Iris pigment epithelial cell (primary cell): Measurements from ENCODE around the gene SMAD7.
A peak's percentile ranks its signal among the peaks of the same experiment; 100 is the strongest.

Experiments used
- DNase-seq: peaks from one replicate; pipeline ENCODE4 v3.0.0-alpha.2; 2011; ENCODE audit warnings: low read depth

SMAD7 gene

DNA sequence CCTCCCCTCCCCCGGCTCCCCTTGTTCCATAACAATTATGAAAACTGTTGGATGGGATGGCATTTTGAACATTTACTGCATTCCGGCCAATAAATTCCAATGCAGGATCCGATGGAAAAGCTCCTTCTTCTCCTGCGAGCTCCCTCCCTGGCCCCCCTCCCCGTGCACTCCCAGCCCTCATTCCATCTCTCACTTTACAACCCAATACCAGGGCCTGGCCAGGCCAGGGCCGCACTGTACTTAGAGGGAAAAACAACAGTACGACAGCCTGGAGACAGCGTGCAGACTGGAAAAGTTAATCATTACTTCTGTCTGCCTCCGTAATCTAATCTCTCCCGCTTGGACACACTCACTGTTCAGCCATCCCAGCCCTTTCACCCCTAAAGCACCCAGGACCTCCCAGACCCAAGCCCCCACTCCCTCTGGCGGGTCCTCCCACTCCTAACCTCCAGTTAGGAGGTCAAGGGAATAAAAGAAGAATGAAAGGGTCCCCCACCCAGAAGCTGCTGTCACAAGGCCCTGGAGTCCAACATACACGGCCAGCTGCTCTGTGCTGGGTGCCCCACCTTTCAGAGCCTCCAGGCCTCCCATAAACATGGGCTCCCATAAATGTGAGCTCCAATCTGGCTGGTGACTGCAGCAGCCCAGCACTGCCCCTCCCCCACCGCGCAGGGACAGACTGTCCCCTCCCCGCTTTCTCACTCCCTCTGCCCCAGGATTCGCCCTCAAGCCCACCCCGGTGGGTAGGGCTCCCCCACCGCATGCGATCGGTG, 20.6 kb downstream of the SMAD7 start:
- peak; percentile 78 for DNase-seq

DNA sequence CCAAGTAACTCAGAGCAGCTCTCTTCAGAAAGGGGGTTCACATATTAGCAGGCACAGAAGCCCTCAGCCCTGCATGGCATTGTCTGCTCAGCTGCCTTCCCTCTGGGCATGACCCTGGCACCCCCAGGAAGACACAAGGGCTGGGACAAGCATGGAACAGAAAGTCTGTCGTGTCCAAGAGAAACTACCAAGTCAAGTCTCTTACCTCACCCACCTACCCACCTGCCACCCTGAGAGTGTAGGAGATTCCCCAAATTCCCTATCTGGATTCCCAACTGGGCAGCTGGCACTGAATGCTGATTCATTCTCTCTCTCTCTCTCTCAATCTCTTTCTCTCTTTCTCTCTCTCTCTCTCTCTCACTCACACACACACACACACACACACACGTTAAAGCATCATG, 21.6 kb downstream of the SMAD7 start:
- no peak for DNase-seq

DNA sequence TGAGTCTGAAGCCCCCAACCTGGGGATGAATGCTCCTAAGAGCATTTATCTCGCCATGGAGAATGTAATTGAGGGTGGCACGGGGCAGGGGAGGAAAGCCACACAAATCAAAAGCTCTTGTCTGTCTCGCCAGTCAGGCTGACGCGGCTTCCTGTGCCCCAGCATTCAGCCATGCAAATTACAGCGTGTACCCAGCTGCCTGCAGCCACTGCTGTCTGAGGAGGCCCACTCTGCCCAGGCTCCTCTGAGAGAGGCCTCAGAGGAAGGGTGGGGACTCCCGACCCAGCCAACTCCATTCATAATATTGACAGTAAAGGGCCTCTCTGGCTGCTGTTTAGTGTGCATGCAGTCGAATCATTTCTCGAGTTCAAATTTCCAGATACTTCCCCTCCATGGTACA, 22.0 kb downstream of the SMAD7 start:
- DNase-seq: peak; percentile 65

DNA sequence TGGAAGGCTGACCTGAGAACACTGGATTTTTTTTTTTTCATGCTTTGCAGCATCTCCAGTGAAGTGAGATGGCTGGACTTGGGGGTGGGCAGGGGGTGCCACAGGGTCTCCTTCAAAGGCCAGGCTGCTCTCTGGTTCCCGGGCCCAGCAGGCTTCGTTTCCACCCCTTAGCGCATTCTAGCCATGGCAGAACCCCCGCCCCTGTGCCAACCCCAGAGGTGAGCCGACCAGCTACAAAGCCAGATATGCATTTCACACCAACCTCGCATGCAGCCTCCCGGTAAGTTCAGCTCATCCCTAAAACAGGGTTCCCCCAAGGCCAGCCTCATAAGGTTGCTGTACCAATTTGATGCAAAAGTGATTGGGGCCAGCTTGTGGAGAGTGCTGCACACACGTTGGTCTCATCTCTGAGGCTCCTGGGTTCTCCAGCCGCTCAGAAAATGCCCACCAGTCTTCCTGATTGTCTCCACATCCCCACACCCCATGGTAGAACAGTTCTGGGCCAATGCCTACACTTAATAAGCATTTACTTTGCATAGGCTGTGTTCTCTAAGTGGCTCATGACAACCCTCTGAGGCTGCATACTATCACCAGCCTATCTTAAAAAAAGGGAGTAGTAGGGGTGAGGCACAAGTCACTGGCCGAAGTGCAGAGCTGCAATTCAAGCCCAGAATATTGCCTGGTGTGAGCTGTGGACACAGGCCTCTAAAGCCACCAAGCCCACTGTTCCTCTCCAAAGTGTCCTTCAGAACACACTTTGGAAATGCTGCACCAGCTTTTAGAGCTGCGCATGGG, 23.3 kb downstream of the SMAD7 start:
- no peak for DNase-seq

DNA sequence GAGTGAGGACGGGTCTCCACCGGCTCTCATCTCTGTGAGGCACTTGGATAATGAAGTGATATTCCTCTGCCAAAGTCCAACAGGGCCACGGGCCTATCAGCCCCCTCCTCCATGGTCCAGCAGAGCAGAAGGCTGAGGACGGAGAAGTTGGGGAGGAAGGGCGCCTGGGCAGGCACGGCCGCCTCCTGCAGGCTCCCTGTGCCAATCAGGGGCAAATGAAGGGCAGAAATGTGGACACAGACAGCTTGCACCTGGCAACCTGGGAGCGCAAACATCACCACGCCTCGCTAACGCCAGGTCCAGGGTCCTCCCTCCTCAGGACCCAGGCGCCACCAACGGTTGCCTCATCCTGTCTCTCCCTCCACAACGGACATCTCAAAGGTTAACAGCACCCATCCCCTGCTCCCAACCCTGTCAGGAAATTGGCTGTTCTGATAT, 24.3 kb downstream of the SMAD7 start:
- DNase-seq: no peak

DNA sequence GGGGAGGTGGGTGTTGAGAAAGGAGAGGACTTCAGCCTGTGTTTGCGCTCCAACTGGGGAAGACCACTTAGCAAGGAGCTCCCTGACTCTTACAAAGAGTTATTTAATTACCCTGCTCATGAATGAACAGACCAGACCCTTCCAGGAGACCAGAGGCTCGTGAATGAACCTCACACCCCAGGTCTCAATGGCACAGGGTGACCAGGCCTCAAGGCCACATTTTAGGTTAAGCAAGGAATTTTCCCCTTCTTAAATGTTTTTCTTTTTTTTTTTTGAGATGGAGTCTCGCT, 25.3 kb downstream of the SMAD7 start:
- no peak for DNase-seq

DNA sequence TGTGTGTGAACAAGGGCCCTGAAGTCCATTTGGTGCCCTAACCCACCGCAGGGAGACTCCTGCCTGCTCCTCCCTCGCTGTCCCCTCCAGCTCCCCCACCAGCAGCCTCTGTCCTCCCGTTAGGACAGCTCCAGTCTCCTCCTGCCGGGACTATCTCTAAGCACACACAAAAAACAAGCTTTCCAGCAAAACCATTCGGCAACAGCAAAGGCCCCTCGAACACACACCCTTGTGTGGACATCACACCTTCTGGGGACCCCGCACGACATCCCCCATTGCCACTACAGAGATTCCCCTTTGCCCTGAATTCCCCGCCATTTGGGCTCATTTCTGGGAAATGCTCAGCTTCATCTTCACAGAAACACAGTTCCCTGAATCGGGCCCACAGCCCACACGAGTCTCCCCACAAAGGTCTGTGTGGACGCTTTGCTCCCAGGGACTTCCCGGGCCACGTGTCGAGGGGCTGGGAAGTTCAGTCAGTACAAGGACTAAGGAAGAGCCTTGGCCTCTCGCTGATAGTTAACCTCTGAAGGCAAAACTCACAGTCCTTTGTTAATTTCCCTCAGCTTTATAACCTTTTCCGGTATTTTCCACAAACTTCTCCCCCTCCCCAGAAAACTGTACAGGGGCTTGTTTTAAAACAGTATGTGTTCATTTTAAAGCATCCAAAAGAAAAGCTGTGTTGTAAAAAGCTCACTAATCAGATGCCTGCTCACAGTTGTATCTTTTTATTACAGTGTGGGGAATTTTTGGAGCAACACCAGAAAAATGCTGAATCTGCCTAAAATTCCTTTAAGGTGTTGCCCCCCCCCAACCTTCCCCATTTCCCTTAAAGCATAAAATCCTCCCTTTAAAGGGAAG, 25.9 kb downstream of the SMAD7 start:
- no peak for DNase-seq

DNA sequence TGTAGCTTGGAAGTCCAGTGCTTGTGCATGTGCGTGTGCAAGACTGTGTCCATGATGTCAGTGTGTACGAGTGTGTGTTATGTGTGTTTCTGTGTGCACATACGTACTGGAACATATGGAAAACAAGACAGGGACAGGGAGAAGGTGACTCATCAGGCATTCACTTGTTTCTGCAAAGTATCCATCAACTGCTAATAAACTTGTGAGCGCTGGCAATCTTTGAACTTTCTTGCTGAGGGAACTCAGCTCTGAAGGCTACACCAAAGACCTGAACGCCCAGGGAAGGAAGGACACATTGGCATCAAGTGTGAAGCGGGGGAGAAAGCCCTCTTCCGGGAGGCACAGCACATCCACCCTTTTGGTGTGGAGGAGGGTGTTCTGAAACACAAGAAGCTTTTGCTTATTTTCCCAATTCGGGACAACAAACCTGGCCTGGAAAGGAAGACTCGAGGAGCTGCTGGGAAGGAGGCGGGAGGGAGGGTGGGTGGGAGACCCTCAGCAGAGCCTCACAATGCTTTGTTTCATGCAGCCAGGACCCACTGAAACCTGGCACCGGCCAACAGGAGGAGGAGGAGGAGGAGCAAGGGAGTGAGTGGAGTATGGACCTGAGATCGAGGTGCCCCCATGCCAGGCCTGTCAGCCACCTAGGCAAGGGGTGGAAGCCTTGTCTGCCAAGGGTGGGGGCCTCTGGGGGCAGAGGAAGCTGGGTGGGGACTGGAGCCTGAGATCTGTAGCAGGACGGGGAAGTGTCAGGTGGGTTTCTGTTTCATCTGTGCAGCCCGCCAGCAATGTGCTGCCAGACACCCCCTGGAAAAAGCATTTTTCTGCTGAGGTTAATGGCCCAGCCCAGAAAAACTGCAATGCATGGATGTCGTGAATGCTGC, 26.8 kb downstream of the SMAD7 start:
- peak; percentile 72 for DNase-seq

DNA sequence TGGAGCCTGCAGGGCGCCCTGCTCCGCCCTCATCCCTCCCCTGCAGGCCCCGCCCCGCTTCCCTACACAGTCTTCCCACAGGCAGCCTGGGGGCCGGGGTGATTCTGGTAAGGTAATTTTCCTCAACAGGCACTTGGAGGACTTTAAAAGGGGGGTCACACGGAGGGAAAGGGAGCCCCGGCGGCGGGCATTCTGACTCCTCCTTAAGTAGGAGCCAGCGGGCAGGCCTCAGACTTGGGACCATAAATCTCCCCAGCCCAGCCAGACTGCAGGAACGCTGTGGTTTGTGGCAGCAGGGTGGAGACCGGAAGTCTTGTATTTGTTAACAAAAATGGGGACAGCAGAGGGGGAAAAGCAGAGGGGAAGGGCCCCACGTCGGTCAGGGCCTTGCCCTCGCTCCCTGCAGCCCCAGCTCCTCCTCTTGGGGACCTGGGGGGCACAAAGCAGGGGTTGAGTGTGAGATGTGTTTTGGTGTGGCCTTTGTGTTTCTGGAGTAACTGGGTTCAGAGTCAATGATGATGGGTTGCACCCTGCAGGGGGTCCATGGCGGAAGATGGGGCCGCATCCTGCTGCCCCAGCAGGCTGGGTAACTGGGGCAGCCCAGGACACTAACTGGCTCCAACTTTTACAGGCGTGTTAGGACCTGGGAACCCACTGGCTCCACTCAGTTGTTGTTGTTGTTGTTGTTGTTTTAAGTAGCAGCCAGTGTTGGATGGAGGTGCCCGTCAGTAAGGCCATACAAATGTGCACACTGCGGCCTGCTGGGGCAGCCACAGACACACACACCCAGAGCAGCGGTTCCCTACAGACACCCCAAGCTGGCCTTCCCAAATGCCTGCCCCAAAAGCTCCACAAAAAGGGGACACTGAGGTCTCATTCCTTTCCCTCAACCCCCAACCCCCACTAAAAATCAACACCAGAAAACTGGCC, 27.7 kb downstream of the SMAD7 start:
- DNase-seq: peak; percentile 87

DNA sequence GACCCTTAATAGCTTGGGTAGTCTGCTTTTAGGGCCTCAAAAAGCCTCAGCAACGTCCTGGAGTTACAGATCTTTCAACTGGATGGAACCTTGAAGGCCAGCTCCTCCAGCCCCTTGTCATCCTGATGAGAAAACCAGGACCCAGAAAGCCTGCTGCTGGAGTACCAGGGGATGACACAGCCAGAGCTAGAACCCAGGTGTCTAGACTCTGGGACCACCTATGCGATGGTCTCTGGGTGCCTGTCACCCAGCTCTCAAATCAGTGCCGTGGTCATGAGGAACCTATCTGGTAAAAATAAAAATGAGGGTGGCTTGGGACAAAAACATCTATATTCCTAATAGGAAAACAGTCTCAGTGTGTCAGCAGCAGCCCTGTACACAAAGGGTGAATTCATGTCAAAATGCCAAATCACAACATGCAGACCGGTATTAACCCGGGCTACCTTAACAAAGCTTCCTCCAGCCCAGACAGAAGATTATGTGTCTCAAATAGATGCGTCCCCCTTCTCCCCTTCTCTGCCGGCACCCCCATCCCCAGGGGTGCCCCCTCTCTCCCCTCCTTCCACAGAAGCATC, 28.5 kb downstream of the SMAD7 start:
- DNase-seq: peak; percentile 42

DNA sequence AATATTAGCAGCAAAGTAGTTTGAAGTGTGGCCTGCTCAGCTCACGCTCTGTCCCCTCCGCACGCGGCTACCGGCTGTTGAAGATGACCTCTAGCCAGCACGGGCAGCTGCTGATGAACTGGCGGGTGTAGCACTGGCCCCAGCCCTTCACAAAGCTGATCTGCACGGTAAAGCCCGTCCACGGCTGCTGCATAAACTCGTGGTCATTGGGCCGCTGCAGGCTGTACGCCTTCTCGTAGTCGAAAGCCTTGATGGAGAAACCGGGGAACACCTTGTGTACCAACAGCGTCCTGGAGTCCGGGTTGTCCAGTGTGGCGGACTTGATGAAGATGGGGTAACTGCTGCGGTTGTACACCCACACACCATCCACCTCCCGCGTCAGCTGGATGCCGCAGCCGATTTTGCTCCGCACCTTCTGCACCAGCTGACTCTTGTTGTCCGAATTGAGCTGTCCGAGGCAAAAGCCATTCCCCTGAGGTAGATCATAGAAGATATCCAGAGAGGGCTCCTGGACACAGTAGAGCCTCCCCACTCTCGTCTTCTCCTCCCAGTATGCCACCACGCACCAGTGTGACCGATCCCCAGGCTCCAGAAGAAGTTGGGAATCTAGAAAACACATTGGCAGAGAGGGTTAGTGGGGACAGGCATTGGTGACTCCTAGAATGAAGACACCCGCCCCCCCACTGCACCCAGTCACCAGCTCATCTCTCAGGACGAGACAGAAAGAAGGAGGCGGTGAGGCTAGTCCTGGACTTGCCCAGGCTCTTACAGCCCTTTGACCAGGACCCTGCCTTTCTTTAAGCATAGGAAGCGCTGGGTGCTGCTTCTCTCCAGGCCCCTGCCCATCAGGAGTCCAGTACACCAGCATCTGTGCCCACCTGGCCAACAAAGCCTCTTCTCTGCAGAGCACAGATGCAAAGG, 29.2 kb downstream of the SMAD7 start:
- DNase-seq: no peak

DNA sequence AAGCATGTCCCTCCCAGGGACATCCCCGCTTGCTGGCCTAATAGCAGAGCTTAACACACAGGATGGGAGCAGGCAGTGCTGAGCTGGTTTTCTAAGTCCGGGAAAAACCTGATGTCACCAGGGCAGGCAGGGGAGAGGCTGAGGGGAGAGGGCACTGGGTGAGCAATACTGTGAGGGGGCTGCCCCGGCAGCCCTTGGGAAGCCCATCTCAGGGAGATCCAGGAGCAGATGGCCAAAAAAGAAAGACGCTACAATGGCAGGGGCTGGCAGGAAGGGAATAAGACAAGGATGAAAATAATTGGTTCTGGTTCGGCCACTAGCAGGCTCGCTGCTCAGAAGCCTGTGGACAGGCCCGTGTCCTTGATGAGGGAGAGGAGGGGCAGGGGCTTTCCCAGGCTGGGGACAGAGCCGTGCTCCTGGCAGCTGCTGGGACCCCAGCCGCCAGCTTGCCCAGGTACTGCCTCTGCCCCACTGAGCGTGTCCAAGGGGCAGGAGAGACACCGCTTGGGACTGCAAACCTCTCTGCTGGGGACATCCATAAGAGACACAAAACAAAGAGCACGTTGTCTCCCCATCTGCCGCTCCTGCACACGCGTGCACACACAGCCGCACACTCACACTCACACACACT, 30.2 kb downstream of the SMAD7 start:
- DNase-seq: no peak

DNA sequence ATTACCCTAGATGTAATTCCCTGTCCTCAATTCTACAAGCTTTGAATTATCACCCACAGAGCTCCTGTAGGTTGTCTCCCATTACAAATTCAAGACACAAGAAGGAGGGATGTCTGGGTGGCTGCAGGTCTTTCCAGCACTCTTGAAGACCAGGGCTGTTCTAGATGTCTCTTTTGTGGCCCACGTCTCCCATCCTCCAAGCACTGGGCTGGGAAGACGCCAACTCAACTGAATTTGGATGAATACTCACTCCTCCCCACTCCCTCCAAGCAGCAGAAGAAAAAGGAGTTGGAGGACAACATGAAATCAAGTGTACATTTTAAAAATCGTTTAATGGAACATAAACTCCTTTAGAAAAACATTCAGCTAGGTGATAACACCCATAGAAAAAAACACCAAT, 31.2 kb downstream of the SMAD7 start:
- DNase-seq: no peak

DNA sequence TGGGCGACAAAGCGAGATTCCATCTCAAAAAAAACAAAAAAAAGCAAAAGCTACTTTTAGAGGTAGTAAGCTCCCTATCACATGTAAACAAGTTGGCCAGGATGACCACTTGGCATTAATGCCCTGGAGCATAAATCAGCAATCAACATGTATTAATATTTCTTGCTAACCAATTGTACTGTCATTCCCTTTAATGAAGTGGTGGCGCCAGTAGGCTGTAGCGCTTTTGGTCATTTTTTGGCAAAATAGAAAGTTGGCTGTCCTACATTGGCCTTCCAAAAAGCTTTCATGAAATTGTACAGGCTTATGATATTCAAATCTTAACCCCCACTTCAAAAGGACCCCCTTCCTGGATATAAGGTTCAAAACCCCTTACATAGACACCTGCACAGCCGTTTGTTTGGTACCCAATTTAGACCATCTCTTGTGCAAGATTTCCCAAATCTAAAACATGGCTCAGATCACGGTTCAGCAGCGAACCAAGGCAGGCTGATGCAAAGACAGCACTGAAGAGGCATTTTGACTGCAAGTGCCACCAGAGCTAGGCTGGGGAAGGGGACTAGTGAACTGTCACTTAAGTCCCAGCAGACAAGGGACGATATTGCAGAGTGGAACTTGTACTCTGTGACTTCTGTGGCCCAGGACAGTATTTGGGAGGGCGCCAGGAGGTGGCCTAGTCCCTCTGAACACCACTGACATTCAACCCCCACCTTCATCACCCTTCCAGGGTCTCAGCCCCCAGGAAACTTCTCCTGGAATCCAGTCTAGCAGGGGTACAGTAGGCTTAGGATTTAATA, 31.9 kb downstream of the SMAD7 start:
- no peak for DNase-seq

DNA sequence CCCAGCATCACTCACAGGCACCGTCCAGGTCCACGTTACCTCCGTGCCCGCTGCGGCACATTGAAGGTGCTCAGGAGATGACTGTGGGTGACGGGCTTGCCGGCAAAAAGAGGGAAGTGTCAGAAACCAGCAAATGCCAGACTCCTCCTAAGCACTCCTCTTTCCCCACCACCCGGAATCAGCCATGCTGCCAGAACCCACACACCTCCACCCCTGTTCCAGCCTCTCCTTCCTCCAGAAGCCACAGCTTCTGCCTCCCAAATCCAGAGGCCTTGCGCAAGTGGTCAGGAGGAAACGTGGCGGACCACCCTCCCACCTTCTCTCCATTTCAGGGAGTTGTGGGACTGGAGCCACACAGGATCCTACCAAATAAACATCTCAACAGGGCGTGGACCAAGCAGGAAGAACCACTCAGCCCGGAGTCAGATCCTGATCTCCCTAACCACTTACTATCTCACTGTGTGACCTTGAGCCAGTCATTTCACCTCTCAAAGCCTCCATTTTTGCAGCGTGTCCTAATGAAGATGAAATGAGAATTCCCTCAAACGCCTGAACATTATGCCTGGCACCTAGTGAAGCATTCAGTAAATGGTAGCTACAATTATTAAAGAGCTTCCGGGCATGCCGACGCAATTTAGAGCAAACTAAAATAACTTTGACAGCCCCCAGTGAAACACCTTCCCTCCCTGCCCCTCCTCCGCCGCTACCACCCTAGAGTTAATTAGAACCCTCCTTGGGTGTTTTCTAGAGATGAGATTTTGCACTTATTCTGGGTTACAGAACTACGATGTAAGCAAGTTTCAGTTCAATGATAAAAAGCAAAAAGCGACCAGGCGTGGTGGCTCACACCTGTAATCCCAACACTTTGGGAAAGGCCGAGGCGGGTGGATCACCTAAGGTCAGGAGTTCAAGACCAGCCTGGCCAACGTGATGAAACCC, 32.9 kb downstream of the SMAD7 start:
- no peak for DNase-seq

DNA sequence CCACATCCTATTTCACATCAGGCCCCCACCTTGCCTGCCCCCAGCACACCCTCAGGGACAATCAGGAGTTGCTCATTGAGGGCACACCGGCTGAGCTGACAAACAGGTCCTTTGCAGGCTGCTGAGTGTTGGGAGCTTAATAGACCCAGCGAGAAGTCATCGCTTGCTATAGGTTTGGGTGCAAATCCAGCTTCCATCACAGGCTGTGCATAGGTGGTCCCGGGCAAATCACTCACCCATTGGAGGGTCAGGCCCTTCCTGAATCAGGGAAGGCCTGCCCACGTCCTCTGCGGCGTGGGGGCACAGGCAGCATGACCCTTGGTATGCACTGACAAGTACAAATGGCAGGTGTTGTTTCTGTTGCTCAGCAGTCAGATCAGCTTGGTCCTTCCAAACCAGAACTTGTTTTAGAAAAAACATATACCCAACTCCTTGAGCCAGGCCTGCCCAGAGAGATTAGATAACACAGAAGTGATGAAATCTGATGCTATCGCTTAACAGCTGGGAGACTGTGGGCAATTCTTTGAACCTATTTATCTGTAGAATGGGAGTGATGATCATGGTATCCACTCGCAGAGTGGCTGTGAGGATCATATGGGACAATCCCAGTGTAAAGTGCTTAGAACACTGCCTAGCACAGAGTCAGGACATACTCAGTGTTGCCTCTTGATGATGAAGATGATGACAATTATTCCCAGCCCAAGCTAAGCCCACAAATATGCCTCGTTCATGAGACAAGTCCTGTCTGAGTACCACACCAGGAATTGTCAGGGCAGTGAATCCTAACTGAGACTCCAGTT, 34.9 kb downstream of the SMAD7 start:
- DNase-seq: peak; percentile 40
